Body of pancreas (tissue), 4 donors: ENCODE measurements around the gene TMPRSS11D.

Experiments used
- CTCF ChIP-seq, 7 experiments: fragments of 450-650 bp in 4 of 7; fragments of 200-600 bp in 3 of 7; sonication (generic) in 3 of 7; IDR thresholded peaks; one replicate each; pipeline ENCODE4 v1.5.1; 2016 to 2019; ENCODE audit warnings: antibody characterized with exemption in 7 of 7
- POLR2A ChIP-seq, 3 donors: fragments of 450-650 bp; IDR thresholded peaks; one replicate each; pipeline ENCODE4 v1.6.1; 2016; ENCODE audit warnings: antibody characterized with exemption in 3 of 3, mild to moderate bottlenecking in 2 of 3

GRCh38 chr4:67897686-67898085 is 13.9 kb upstream of the TMPRSS11D start:
- no peak for TF ChIP-seq CTCF (IDR thresholded peaks at IDR 0.05)
- TF ChIP-seq POLR2A (IDR thresholded peaks at IDR 0.05) = no peak
